ENCODE measurements around the gene PLEKHD1.
"Not testable (repeated sequence)": the region's sequence is repeated elsewhere in the genome, so short reads cannot be mapped to it uniquely, and the experiment has no call there.

PLEKHD1 gene

GRCh38 chr14:69493038-69493437 is 8.5 kb downstream of the PLEKHD1 start:
- H3K9me3 ChIP-seq (ENCODE audit: control insufficient read depth in 1 of 2, low read length in 2 of 2) = no peaks in the 10 kb centered on the region
- H3K27me3 ChIP-seq (ENCODE audit: control insufficient read depth in 1 of 2, insufficient read depth in 2 of 2, low read length in 2 of 2) = peaks cover 0 to 3% of the 10 kb centered on the region in 2 donors
- no peak overlapping the region for H3K27ac ChIP-seq (ENCODE audit: low read depth, low read length)
- no peak overlapping the region for H3K9ac ChIP-seq (ENCODE audit: low read depth in 1 of 2, low read length in 2 of 2)
- no peaks in the 10 kb centered on the region for H3K4me1 ChIP-seq (ENCODE audit: control insufficient read depth in 1 of 2, insufficient read depth in 2 of 2, low read length in 2 of 2)
- H3K36me3 ChIP-seq (ENCODE audit: control insufficient read depth in 1 of 2, insufficient read depth in 2 of 2, low read length in 2 of 2) = no peaks in the 10 kb centered on the region
- H3K4me3 ChIP-seq (ENCODE audit: low read depth in 1 of 2, low read length in 2 of 2) = no peak overlapping the region

GRCh38 chr14:69493791-69494190 is 9.3 kb downstream of the PLEKHD1 start:
- no peaks in the 10 kb centered on the region for H3K36me3 ChIP-seq (ENCODE audit: control insufficient read depth in 1 of 2, insufficient read depth in 2 of 2, low read length in 2 of 2)
- no peaks in the 10 kb centered on the region for H3K9me3 ChIP-seq (ENCODE audit: control insufficient read depth in 1 of 2, low read length in 2 of 2)
- no peak overlapping the region for H3K27ac ChIP-seq (ENCODE audit: low read depth, low read length)
- H3K4me3 ChIP-seq (ENCODE audit: low read depth in 1 of 2, low read length in 2 of 2) = no peak overlapping the region
- H3K9ac ChIP-seq (ENCODE audit: low read depth in 1 of 2, low read length in 2 of 2) = no peak overlapping the region
- no peaks in the 10 kb centered on the region for H3K4me1 ChIP-seq (ENCODE audit: control insufficient read depth in 1 of 2, insufficient read depth in 2 of 2, low read length in 2 of 2)
- H3K27me3 ChIP-seq (ENCODE audit: control insufficient read depth in 1 of 2, insufficient read depth in 2 of 2, low read length in 2 of 2) = peaks cover 0 to 3% of the 10 kb centered on the region in 2 donors

- no peaks in the 10 kb centered on the region for H3K9me3 ChIP-seq (ENCODE audit: control insufficient read depth in 1 of 2, low read length in 2 of 2)
- no peak overlapping the region for H3K9ac ChIP-seq (ENCODE audit: low read depth in 1 of 2, low read length in 2 of 2)
- peaks cover 0 to 3% of the 10 kb centered on the region in 2 donors for H3K27me3 ChIP-seq (ENCODE audit: control insufficient read depth in 1 of 2, insufficient read depth in 2 of 2, low read length in 2 of 2)
- no peaks in the 10 kb centered on the region for H3K4me1 ChIP-seq (ENCODE audit: control insufficient read depth in 1 of 2, insufficient read depth in 2 of 2, low read length in 2 of 2)
- H3K4me3 ChIP-seq (ENCODE audit: low read depth in 1 of 2, low read length in 2 of 2) = no peak overlapping the region
- no peak overlapping the region for H3K27ac ChIP-seq (ENCODE audit: low read depth, low read length)
- H3K36me3 ChIP-seq (ENCODE audit: control insufficient read depth in 1 of 2, insufficient read depth in 2 of 2, low read length in 2 of 2) = no peaks in the 10 kb centered on the region
Observed at GRCh38 chr14:69495341-69495921, 10.9 kb downstream of the PLEKHD1 start.

- H3K4me1 ChIP-seq (ENCODE audit: control insufficient read depth in 1 of 2, insufficient read depth in 2 of 2, low read length in 2 of 2); H3K27me3 ChIP-seq (ENCODE audit: control insufficient read depth in 1 of 2, insufficient read depth in 2 of 2, low read length in 2 of 2); H3K4me3 ChIP-seq (ENCODE audit: low read depth in 1 of 2, low read length in 2 of 2); H3K9ac ChIP-seq (ENCODE audit: low read depth in 1 of 2, low read length in 2 of 2); H3K9me3 ChIP-seq (ENCODE audit: control insufficient read depth in 1 of 2, low read length in 2 of 2); H3K27ac ChIP-seq (ENCODE audit: low read depth, low read length); H3K36me3 ChIP-seq (ENCODE audit: control insufficient read depth in 1 of 2, insufficient read depth in 2 of 2, low read length in 2 of 2): not testable (repeated sequence)
Observed at GRCh38 chr14:69497866-69498265, 13.3 kb downstream of the PLEKHD1 start.

- not testable (repeated sequence) for H3K27ac ChIP-seq (ENCODE audit: low read depth, low read length); H3K4me3 ChIP-seq (ENCODE audit: low read depth in 1 of 2, low read length in 2 of 2); H3K27me3 ChIP-seq (ENCODE audit: control insufficient read depth in 1 of 2, insufficient read depth in 2 of 2, low read length in 2 of 2); H3K9ac ChIP-seq (ENCODE audit: low read depth in 1 of 2, low read length in 2 of 2); H3K4me1 ChIP-seq (ENCODE audit: control insufficient read depth in 1 of 2, insufficient read depth in 2 of 2, low read length in 2 of 2); H3K9me3 ChIP-seq (ENCODE audit: control insufficient read depth in 1 of 2, low read length in 2 of 2); H3K36me3 ChIP-seq (ENCODE audit: control insufficient read depth in 1 of 2, insufficient read depth in 2 of 2, low read length in 2 of 2)
Observed at GRCh38 chr14:69498286-69498685, 13.8 kb downstream of the PLEKHD1 start.

- Histone ChIP-seq H3K9ac (ENCODE audit: low read depth in 1 of 2, low read length in 2 of 2) (no peak overlapping the region), H3K9me3 (ENCODE audit: control insufficient read depth in 1 of 2, low read length in 2 of 2) (no peaks in the 10 kb centered on the region), H3K4me3 (ENCODE audit: low read depth in 1 of 2, low read length in 2 of 2) (no peak overlapping the region), H3K4me1 (ENCODE audit: control insufficient read depth in 1 of 2, insufficient read depth in 2 of 2, low read length in 2 of 2) (no peaks in the 10 kb centered on the region), H3K27ac (ENCODE audit: low read depth, low read length) (no peak overlapping the region), H3K36me3 (ENCODE audit: control insufficient read depth in 1 of 2, insufficient read depth in 2 of 2, low read length in 2 of 2) (no peaks in the 10 kb centered on the region), H3K27me3 (ENCODE audit: control insufficient read depth in 1 of 2, insufficient read depth in 2 of 2, low read length in 2 of 2) (no peaks in the 10 kb centered on the region)
Observed at GRCh38 chr14:69499436-69499835, 14.9 kb downstream of the PLEKHD1 start.

GRCh38 chr14:69500096-69500495 is 15.6 kb downstream of the PLEKHD1 start:
- Histone ChIP-seq H3K9me3 (ENCODE audit: control insufficient read depth in 1 of 2, low read length in 2 of 2) (no peaks in the 10 kb centered on the region), H3K9ac (ENCODE audit: low read depth in 1 of 2, low read length in 2 of 2) (no peak overlapping the region), H3K27me3 (ENCODE audit: control insufficient read depth in 1 of 2, insufficient read depth in 2 of 2, low read length in 2 of 2) (no peaks in the 10 kb centered on the region), H3K36me3 (ENCODE audit: control insufficient read depth in 1 of 2, insufficient read depth in 2 of 2, low read length in 2 of 2) (no peaks in the 10 kb centered on the region), H3K27ac (ENCODE audit: low read depth, low read length) (no peak overlapping the region), H3K4me3 (ENCODE audit: low read depth in 1 of 2, low read length in 2 of 2) (no peak overlapping the region), H3K4me1 (ENCODE audit: control insufficient read depth in 1 of 2, insufficient read depth in 2 of 2, low read length in 2 of 2) (no peaks in the 10 kb centered on the region)

GRCh38 chr14:69500736-69501135 is 16.2 kb downstream of the PLEKHD1 start:
- Histone ChIP-seq H3K9ac (ENCODE audit: low read depth in 1 of 2, low read length in 2 of 2) (no peak overlapping the region), H3K4me1 (ENCODE audit: control insufficient read depth in 1 of 2, insufficient read depth in 2 of 2, low read length in 2 of 2) (no peaks in the 10 kb centered on the region)

GRCh38 chr14:69501423-69501838 is 16.9 kb downstream of the PLEKHD1 start:
- Histone ChIP-seq H3K27me3 (ENCODE audit: control insufficient read depth in 1 of 2, insufficient read depth in 2 of 2, low read length in 2 of 2) (no peaks in the 10 kb centered on the region), H3K4me3 (ENCODE audit: low read depth in 1 of 2, low read length in 2 of 2) (no peak overlapping the region), H3K36me3 (ENCODE audit: control insufficient read depth in 1 of 2, insufficient read depth in 2 of 2, low read length in 2 of 2) (no peaks in the 10 kb centered on the region), H3K4me1 (ENCODE audit: control insufficient read depth in 1 of 2, insufficient read depth in 2 of 2, low read length in 2 of 2) (no peaks in the 10 kb centered on the region), H3K9ac (ENCODE audit: low read depth in 1 of 2, low read length in 2 of 2) (no peak overlapping the region), H3K27ac (ENCODE audit: low read depth, low read length) (no peak overlapping the region), H3K9me3 (ENCODE audit: control insufficient read depth in 1 of 2, low read length in 2 of 2) (no peaks in the 10 kb centered on the region)

More at GRCh38 chr14:69500736-69501135, 16.2 kb downstream of the PLEKHD1 start:
- H3K27me3 ChIP-seq (ENCODE audit: control insufficient read depth in 1 of 2, insufficient read depth in 2 of 2, low read length in 2 of 2) = no peaks in the 10 kb centered on the region
- H3K27ac ChIP-seq (ENCODE audit: low read depth, low read length) = no peak overlapping the region
- no peaks in the 10 kb centered on the region for H3K9me3 ChIP-seq (ENCODE audit: control insufficient read depth in 1 of 2, low read length in 2 of 2)
- no peaks in the 10 kb centered on the region for H3K36me3 ChIP-seq (ENCODE audit: control insufficient read depth in 1 of 2, insufficient read depth in 2 of 2, low read length in 2 of 2)
- H3K4me3 ChIP-seq (ENCODE audit: low read depth in 1 of 2, low read length in 2 of 2) = no peak overlapping the region

- no peaks in the 10 kb centered on the region for H3K9me3 ChIP-seq (ENCODE audit: control insufficient read depth in 1 of 2, low read length in 2 of 2)
- H3K4me1 ChIP-seq (ENCODE audit: control insufficient read depth in 1 of 2, insufficient read depth in 2 of 2, low read length in 2 of 2) = no peaks in the 10 kb centered on the region
- no peak overlapping the region for H3K27ac ChIP-seq (ENCODE audit: low read depth, low read length)
- H3K9ac ChIP-seq (ENCODE audit: low read depth in 1 of 2, low read length in 2 of 2) = no peak overlapping the region
- no peaks in the 10 kb centered on the region for H3K36me3 ChIP-seq (ENCODE audit: control insufficient read depth in 1 of 2, insufficient read depth in 2 of 2, low read length in 2 of 2)
- H3K27me3 ChIP-seq (ENCODE audit: control insufficient read depth in 1 of 2, insufficient read depth in 2 of 2, low read length in 2 of 2) = no peaks in the 10 kb centered on the region
- H3K4me3 ChIP-seq (ENCODE audit: low read depth in 1 of 2, low read length in 2 of 2) = no peak overlapping the region
Observed at GRCh38 chr14:69504775-69505174, 20.2 kb downstream of the PLEKHD1 start.
